K562 (cell line): Measurements from ENCODE around the gene CDH12. TPM values are rescaled to one million over a fixed set of nuclear protein-coding genes. Genes with fewer than 3 reads are reported as not detected.

Experiments used
- ATAC-seq: fragments of 200-7000 bp; cut with Tn5 transposase; 3 replicates; pipeline ENCODE4 v1.9.1; 2020; ENCODE audit warnings: moderate library complexity
- BruUV-seq: library from RNA; stranded (reverse); fragments of 400-500 nt; replicated peaks from 2 replicates; lab custom pipeline; 2021; lab: Mats Ljungman, UMichigan
- CTCF ChIA-PET: fragments of 300-600 bp; formaldehyde crosslinking; extraction: SDS; loops from one replicate; lab custom pipeline; 2021; ENCODE audit warnings: low intra/inter-chr PET ratio; lab: Yijun Ruan, JAX
- POLR2A ChIA-PET: fragments of 300-600, 350-650 bp; sonication (Branson Sonifier 250); formaldehyde crosslinking; extraction: SDS; loops from one replicate; lab custom pipeline; 2021; ENCODE audit warnings: antibody characterized with exemption, inconsistent platforms; lab: Yijun Ruan, JAX
- DNase-seq, 4 experiments: peaks; one replicate each; pipeline versions ENCODE4 v3.0.0 to v3.0.0-alpha.2; 2011 to 2018; ENCODE audit warnings: low spot score in 3 of 4, mixed read lengths in 3 of 4; ENCODE audit errors: extremely low read depth in 1 of 4
- FAIRE-seq: peaks from 2 replicates; lab custom pipeline; 2011; peaks lifted over from hg19 to GRCh38; lab: Jason Lieb, UNC
- H2AFZ ChIP-seq: 2 replicates; pipeline ENCODE4 v1.6.0; 2011; ENCODE audit warnings: low read depth, low read length, control low read depth, inconsistent platforms
- H3K27ac ChIP-seq: fragments of 200-600 bp; 3 replicates; pipeline ENCODE4 v1.8.0; 2011; ENCODE audit warnings: low read depth, mild to moderate bottlenecking, control low read depth, inconsistent platforms, low read length, moderate library complexity, mixed read lengths; ENCODE audit errors: extremely low read depth
- H3K27me3 ChIP-seq, 2 experiments: fragments of 300-600 bp in 1 of 2; 2 replicates in 1 of 2; 3 replicates in 1 of 2; pipeline versions ENCODE4 v1.6.0 to v1.8.0; 2011; ENCODE audit warnings: inconsistent platforms in 2 of 2, low read length in 2 of 2, mild to moderate bottlenecking in 1 of 2, mixed read lengths in 1 of 2, moderate library complexity in 1 of 2; ENCODE audit not compliant: control insufficient read depth in 2 of 2, insufficient read depth in 2 of 2
- H3K36me3 ChIP-seq: fragments of 300-600 bp; 3 replicates; pipeline ENCODE4 v1.8.0; 2011; ENCODE audit warnings: mild to moderate bottlenecking, low read length, inconsistent platforms; ENCODE audit not compliant: control insufficient read depth, insufficient read depth
- H3K4me1 ChIP-seq, 2 experiments: fragments of 200-600 bp in 1 of 2; replicated peaks in 1 of 2; 2 replicates in 1 of 2; 3 replicates in 1 of 2; pipeline versions ENCODE4 v1.5.1 to v1.8.0; 2011; ENCODE audit warnings: inconsistent platforms in 2 of 2, low read length in 2 of 2, mild to moderate bottlenecking in 1 of 2, mixed read lengths in 1 of 2, moderate library complexity in 1 of 2; ENCODE audit not compliant: control insufficient read depth in 2 of 2, insufficient read depth in 2 of 2
- H3K4me2 ChIP-seq: 2 replicates; pipeline ENCODE4 v1.6.1; 2011; ENCODE audit warnings: low read length, control low read depth, inconsistent platforms, mixed read lengths; ENCODE audit not compliant: insufficient read depth
- H3K4me3 ChIP-seq: fragments of 200-600 bp; sonication (generic), shearing (Covaris generic); 2 replicates; pipeline ENCODE4 v1.5.1; 2016; ENCODE audit warnings: control low read depth, inconsistent platforms
- H3K79me2 ChIP-seq: fragments of 200-600 bp; 3 replicates; pipeline ENCODE4 v1.8.0; 2011; ENCODE audit warnings: low read length, inconsistent platforms; ENCODE audit not compliant: control insufficient read depth, insufficient read depth
- H3K9ac ChIP-seq, 2 experiments: 2 replicates each; pipeline versions ENCODE4 v1.6.0 to v1.6.1; 2011; ENCODE audit warnings: low read depth in 2 of 2, low read length in 2 of 2, control low read depth in 1 of 2, inconsistent platforms in 1 of 2, mild to moderate bottlenecking in 1 of 2, mixed read lengths in 1 of 2; ENCODE audit not compliant: insufficient read depth in 1 of 2
- H3K9me1 ChIP-seq: one replicate; pipeline ENCODE4 v1.6.0; 2011; ENCODE audit warnings: inconsistent platforms, mild to moderate bottlenecking, low read length, moderate library complexity; ENCODE audit not compliant: control insufficient read depth, insufficient read depth
- H3K9me3 ChIP-seq: replicated peaks from 2 replicates; pipeline ENCODE4 v1.5.1; 2011; ENCODE audit warnings: low read depth, low read length, inconsistent platforms; ENCODE audit not compliant: control insufficient read depth, insufficient read depth
- H4K20me1 ChIP-seq: replicated peaks from 2 replicates; pipeline ENCODE4 v1.6.1; 2011; ENCODE audit warnings: low read length, inconsistent platforms, mixed read lengths; ENCODE audit not compliant: control insufficient read depth, insufficient read depth
- CCAR2 ChIP-seq: fragments of 200-400 bp; formaldehyde crosslinking; IDR thresholded peaks from 2 replicates; pipeline ENCODE4 v1.6.1; 2017; ENCODE audit warnings: mild to moderate bottlenecking, low read depth, low read length
- ERF ChIP-seq: fragments of 450-650 bp; formaldehyde crosslinking; IDR thresholded peaks from 2 replicates; pipeline ENCODE4 v1.4.0; 2020; ENCODE audit warnings: mild to moderate bottlenecking, mixed read lengths
- WGBS: fragments of 100-300 bp; shearing (Covaris generic); methylation state at CpG from one replicate; pipeline ENCODE4 v1.1.6; 2016; ENCODE audit warnings: low coverage, mixed read lengths; ENCODE audit not compliant: insufficient coverage; ENCODE audit errors: missing lambda C conversion rate; 5-methylcytosine and 5-hydroxymethylcytosine counted together
- in situ Hi-C: fragments of 300-500 bp; cut with MboI; formaldehyde crosslinking; loops from 4 replicates; pipeline ENCODE4 v1.15.0; 2018; ENCODE audit warnings: inconsistent platforms, mixed read lengths
- intact Hi-C: fragments of 100-400 bp; cut with micrococcal nuclease; formaldehyde crosslinking; loops from 2 replicates; pipeline ENCODE4 v1.14.2; 2022
- polyA plus RNA-seq, 8 experiments: library from polyadenylated mRNA; depleted of rRNA in 4 of 8; stranded (reverse) in 5 of 8; unstranded in 3 of 8; fragments of >200 nt; fragmentation: Nextera tagmentation in 2 of 8; fragmentation: Illumina TruSeq in 1 of 8; extraction: Ambion mirVana in 2 of 8; extraction: Trizol in 1 of 8; gene quantifications; 2 replicates each; pipeline versions ENCODE4 v1.2.1 to v1.2.3, GENCODE V29; 2011 to 2014; ENCODE audit warnings: inconsistent platforms in 1 of 8, missing spikeins in 1 of 8
- total RNA-seq, 7 experiments: library from RNA; depleted of rRNA in 6 of 7; stranded (reverse); fragments of >200 nt in 6 of 7; fragmentation: Illumina TruSeq in 2 of 7; extraction: Trizol in 2 of 7; gene quantifications; 2 replicates each; pipeline versions ENCODE4 v1.2.1 to v1.2.3, GENCODE V29; 2011 to 2021; ENCODE audit warnings: low replicate concordance in 1 of 7
- TF ChIP-seq, protein P1 (sequence below), 2 experiments: fragments of 450-650 bp in 1 of 2; IDR thresholded peaks; 2 replicates each; pipeline ENCODE4 v1.6.1; 2011 to 2017; ENCODE audit warnings: low read depth in 2 of 2, antibody characterized with exemption in 1 of 2, borderline replicate concordance in 1 of 2, low read length in 1 of 2, mild to moderate bottlenecking in 1 of 2, mixed read lengths in 1 of 2; ENCODE audit not compliant: control insufficient read depth in 1 of 2
- TF ChIP-seq, protein P2 (sequence below): fragments of 250-450 bp; sonication (Bioruptor Pico); IDR thresholded peaks from 2 replicates; pipeline ENCODE4 v1.8.0; 2021; ENCODE audit warnings: moderate library complexity, mild to moderate bottlenecking, inconsistent platforms

Gene CDH12
- total and polyA plus RNA-seq, 9 of the 15 experiments (the other 6 are each of a cell fraction or from before 2014, with no cell fraction given): 0.03 to 1.7 (median 0.37) TPM

DNA sequence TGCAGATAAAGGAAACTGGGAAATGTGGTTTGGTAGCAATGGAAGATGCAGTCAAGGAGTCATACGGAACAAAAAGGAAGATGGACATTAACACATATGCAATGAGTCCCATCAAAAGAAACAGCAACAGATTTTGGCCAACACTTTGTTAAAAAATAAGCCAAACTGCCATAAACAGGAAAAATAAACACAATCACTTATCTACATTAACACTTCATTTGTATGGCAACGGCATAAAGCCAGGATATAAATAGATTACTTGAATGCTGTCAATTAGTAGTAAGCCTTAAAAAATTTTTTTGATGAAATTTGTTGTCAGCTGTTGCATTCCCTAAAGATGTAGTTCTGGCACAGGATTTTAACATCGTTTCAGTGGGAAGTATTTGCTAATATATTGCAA is 190.8 kb downstream of the CDH12 start:
- BruUV-seq: no TSS peak
- Histone ChIP-seq H3K27me3 (no peaks in the 10 kb centered on the region), H4K20me1 (no peaks in the 10 kb centered on the region), H3K9me1 (no peaks in the 10 kb centered on the region), H3K9ac (no peak overlapping the region), H3K9me3 (no peaks in the 10 kb centered on the region), H3K79me2 (no peaks in the 10 kb centered on the region), H2AFZ (no peak overlapping the region), H3K4me3 (no peak overlapping the region), H3K27ac (no peak overlapping the region), H3K4me2 (no peak overlapping the region), H3K4me1 (no peaks in the 10 kb centered on the region), H3K36me3 (no peaks in the 10 kb centered on the region)
- ChIA-PET CTCF (no interaction called here), POLR2A (no interaction called here)
- intact Hi-C loops (no loop called here), in situ Hi-C loops (no loop called here)
- TF ChIP-seq CCAR2: no peak
- TF ChIP-seq, protein P1, sequence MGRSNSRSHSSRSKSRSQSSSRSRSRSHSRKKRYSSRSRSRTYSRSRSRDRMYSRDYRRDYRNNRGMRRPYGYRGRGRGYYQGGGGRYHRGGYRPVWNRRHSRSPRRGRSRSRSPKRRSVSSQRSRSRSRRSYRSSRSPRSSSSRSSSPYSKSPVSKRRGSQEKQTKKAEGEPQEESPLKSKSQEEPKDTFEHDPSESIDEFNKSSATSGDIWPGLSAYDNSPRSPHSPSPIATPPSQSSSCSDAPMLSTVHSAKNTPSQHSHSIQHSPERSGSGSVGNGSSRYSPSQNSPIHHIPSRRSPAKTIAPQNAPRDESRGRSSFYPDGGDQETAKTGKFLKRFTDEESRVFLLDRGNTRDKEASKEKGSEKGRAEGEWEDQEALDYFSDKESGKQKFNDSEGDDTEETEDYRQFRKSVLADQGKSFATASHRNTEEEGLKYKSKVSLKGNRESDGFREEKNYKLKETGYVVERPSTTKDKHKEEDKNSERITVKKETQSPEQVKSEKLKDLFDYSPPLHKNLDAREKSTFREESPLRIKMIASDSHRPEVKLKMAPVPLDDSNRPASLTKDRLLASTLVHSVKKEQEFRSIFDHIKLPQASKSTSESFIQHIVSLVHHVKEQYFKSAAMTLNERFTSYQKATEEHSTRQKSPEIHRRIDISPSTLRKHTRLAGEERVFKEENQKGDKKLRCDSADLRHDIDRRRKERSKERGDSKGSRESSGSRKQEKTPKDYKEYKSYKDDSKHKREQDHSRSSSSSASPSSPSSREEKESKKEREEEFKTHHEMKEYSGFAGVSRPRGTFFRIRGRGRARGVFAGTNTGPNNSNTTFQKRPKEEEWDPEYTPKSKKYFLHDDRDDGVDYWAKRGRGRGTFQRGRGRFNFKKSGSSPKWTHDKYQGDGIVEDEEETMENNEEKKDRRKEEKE (IDR thresholded peaks at IDR 0.05; ENCODE audit: borderline replicate concordance in 1 of 2, control insufficient read depth in 1 of 2, low read depth in 2 of 2, low read length in 1 of 2): no peak
- TF ChIP-seq, protein P2, sequence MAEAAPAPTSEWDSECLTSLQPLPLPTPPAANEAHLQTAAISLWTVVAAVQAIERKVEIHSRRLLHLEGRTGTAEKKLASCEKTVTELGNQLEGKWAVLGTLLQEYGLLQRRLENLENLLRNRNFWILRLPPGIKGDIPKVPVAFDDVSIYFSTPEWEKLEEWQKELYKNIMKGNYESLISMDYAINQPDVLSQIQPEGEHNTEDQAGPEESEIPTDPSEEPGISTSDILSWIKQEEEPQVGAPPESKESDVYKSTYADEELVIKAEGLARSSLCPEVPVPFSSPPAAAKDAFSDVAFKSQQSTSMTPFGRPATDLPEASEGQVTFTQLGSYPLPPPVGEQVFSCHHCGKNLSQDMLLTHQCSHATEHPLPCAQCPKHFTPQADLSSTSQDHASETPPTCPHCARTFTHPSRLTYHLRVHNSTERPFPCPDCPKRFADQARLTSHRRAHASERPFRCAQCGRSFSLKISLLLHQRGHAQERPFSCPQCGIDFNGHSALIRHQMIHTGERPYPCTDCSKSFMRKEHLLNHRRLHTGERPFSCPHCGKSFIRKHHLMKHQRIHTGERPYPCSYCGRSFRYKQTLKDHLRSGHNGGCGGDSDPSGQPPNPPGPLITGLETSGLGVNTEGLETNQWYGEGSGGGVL: no peak
- no peak for TF ChIP-seq ERF (CRISPR knock-in tag)
- WGBS: 0% methylated on average over 3 of the region's 3 CpGs
- DNase-seq (no peak), FAIRE-seq (no peak), ATAC-seq (no peak)
